HEK293T (cell line): ENCODE measurements around the gene C1orf174.

ENCODE experiments used
- CTCF ChIA-PET: fragments of 350-600 bp; formaldehyde crosslinking; extraction: SDS; loops from one replicate; lab custom pipeline; 2021; ENCODE audit warnings: antibody characterized with exemption, inconsistent platforms; lab: Yijun Ruan, JAX
- POLR2A ChIA-PET: fragments of 350-600 bp; formaldehyde crosslinking; extraction: SDS; loops from one replicate; lab custom pipeline; 2020; ENCODE audit warnings: antibody characterized with exemption, inconsistent platforms; lab: Yijun Ruan, JAX
- DNase-seq: peaks from one replicate; pipeline ENCODE4 v3.0.0; 2012; ENCODE audit warnings: mixed read lengths; ENCODE audit errors: extremely low spot score
- ARNT ChIP-seq: fragments of 450-650 bp; IDR thresholded peaks from 2 replicates; pipeline ENCODE4 v1.6.1; 2017; ENCODE audit warnings: mild to moderate bottlenecking
- BHLHE40 ChIP-seq: fragments of 450-650 bp; IDR thresholded peaks from 2 replicates; pipeline ENCODE4 v1.6.1; 2016; ENCODE audit warnings: mild to moderate bottlenecking, moderate library complexity, borderline replicate concordance
- CTBP1 ChIP-seq: fragments of 450-650 bp; IDR thresholded peaks from 2 replicates; pipeline ENCODE4 v1.6.1; 2016; ENCODE audit warnings: borderline replicate concordance
- ELF4 ChIP-seq: fragments of 450-650 bp; IDR thresholded peaks from 2 replicates; pipeline ENCODE4 v1.6.1; 2017; ENCODE audit warnings: antibody characterized with exemption
- FOXA1 ChIP-seq: fragments of 450-650 bp; IDR thresholded peaks from 2 replicates; pipeline ENCODE4 v1.6.1; 2016; ENCODE audit warnings: mild to moderate bottlenecking
- FOXK2 ChIP-seq: fragments of 450-650 bp; IDR thresholded peaks from 2 replicates; pipeline ENCODE4 v1.6.1; 2016; ENCODE audit warnings: mild to moderate bottlenecking
- FOXM1 ChIP-seq: fragments of 450-650 bp; IDR thresholded peaks from 2 replicates; pipeline ENCODE4 v1.6.1; 2017; ENCODE audit warnings: mild to moderate bottlenecking, borderline replicate concordance
- HDGF ChIP-seq: fragments of 450-650 bp; IDR thresholded peaks from 2 replicates; pipeline ENCODE4 v1.6.1; 2017; ENCODE audit warnings: antibody characterized with exemption, borderline replicate concordance
- L3MBTL2 ChIP-seq: fragments of 450-650 bp; conservative IDR thresholded peaks from 2 replicates; pipeline ENCODE4 v1.6.1; 2016; ENCODE audit warnings: mild to moderate bottlenecking
- LEF1 ChIP-seq: fragments of 450-650 bp; IDR thresholded peaks from 2 replicates; pipeline ENCODE4 v1.6.1; 2017; ENCODE audit warnings: mild to moderate bottlenecking, borderline replicate concordance
- NFRKB ChIP-seq: fragments of 450-650 bp; IDR thresholded peaks from 2 replicates; pipeline ENCODE4 v1.6.1; 2016; ENCODE audit warnings: mild to moderate bottlenecking, moderate library complexity
- PKNOX1 ChIP-seq: fragments of 450-650 bp; IDR thresholded peaks from 2 replicates; pipeline ENCODE4 v1.6.1; 2016
- SP1 ChIP-seq: fragments of 450-650 bp; IDR thresholded peaks from 2 replicates; pipeline ENCODE4 v1.6.1; 2017
- SUZ12 ChIP-seq: fragments of 450-650 bp; IDR thresholded peaks from 2 replicates; pipeline ENCODE4 v1.6.1; 2016; ENCODE audit warnings: mild to moderate bottlenecking
- TARDBP ChIP-seq: fragments of 450-650 bp; IDR thresholded peaks from 2 replicates; pipeline ENCODE4 v1.6.1; 2016
- ZNF384 ChIP-seq: fragments of 450-650 bp; IDR thresholded peaks from 2 replicates; pipeline ENCODE4 v1.6.1; 2016

Gene C1orf174

GRCh38 chr1:3915551-3916121 is 15.6 kb upstream of the C1orf174 start:
- no peak for DNase-seq
- POLR2A ChIA-PET, result no interaction called here
- CTCF ChIA-PET, result no interaction called here
- TF ChIP-seq LEF1 (no peak), FOXM1 (no peak), CTBP1 (no peak), ELF4 (no peak), L3MBTL2 (no peak), HDGF (no peak)

GRCh38 chr1:3914911-3915310 is 14.8 kb upstream of the C1orf174 start:
- ChIA-PET CTCF (no interaction called here), POLR2A (no interaction called here)
- TF ChIP-seq BHLHE40, result no peak
- no peak for TF ChIP-seq FOXK2
- no peak for TF ChIP-seq HDGF
- no peak for TF ChIP-seq SP1
- no peak for TF ChIP-seq FOXM1
- no peak for TF ChIP-seq NFRKB
- TF ChIP-seq FOXA1, result no peak
- no peak for TF ChIP-seq PKNOX1
- no peak for TF ChIP-seq SUZ12
- no peak for TF ChIP-seq L3MBTL2
- no peak for TF ChIP-seq CTBP1
- no peak for DNase-seq

GRCh38 chr1:3914331-3914851 is 14.3 kb upstream of the C1orf174 start:
- POLR2A ChIA-PET, result no interaction called here
- TF ChIP-seq BHLHE40 (no peak), TARDBP (no peak), ELF4 (no peak), NFRKB (no peak), HDGF (no peak), ZNF384 (no peak), ARNT (no peak), PKNOX1 (no peak), LEF1 (no peak), SUZ12 (no peak), FOXA1 (no peak), FOXK2 (no peak), L3MBTL2 (no peak)
- DNase-seq, result no peak
- CTCF ChIA-PET, result no interaction called here

GRCh38 chr1:3912809-3913685 is 13.0 kb upstream of the C1orf174 start:
- ChIA-PET POLR2A (no interaction called here), CTCF (interaction anchor here (0.7 kb wide), 1 partner anchor 22 kb away, joined by 3 read pairs; no protein-coding TSS in a partner anchor)
- TF ChIP-seq HDGF (no peak), SUZ12 (no peak), L3MBTL2 (no peak), FOXK2 (no peak), CTBP1 (no peak), PKNOX1 (no peak), LEF1 (no peak), NFRKB (no peak), TARDBP (no peak), BHLHE40 (no peak), FOXA1 (no peak), ELF4 (no peak), SP1 (no peak), ARNT (no peak)
- no peak for DNase-seq

GRCh38 chr1:3911981-3912808 is 12.1 kb upstream of the C1orf174 start:
- DNase-seq, result no peak
- POLR2A ChIA-PET, result no interaction called here
- CTCF ChIA-PET, result no interaction called here
- TF ChIP-seq SUZ12 (no peak), NFRKB (no peak), ZNF384 (no peak), CTBP1 (no peak), L3MBTL2 (no peak), ARNT (no peak), FOXM1 (no peak), FOXA1 (no peak), FOXK2 (no peak), PKNOX1 (no peak), ELF4 (no peak), HDGF (no peak), SP1 (no peak), LEF1 (no peak), BHLHE40 (no peak), TARDBP (no peak)
